Esophagus squamous epithelium (tissue), 5 donors: Measurements from ENCODE around the gene NKD2. TPM values are rescaled to one million over a fixed set of nuclear protein-coding genes. Genes with fewer than 3 reads are reported as not detected.

ENCODE experiments used
- DNase-seq: peaks from one replicate; lab custom pipeline; 2025; lab: John Stamatoyannopoulos, UW
- H3K27ac ChIP-seq, 4 donors: fragments of 200-600 bp; sonication (generic); one replicate each; pipeline ENCODE4 v1.5.1; 2016 to 2019; ENCODE audit warnings: mild to moderate bottlenecking in 1 of 4
- H3K27me3 ChIP-seq, 4 donors: fragments of 200-600 bp; sonication (generic); 1 replicate in 3 of 4; 2 replicates in 1 of 4; pipeline versions ENCODE4 v1.5.1 to v1.6.0; 2017 to 2021; ENCODE audit warnings: antibody characterized with exemption in 1 of 4
- H3K36me3 ChIP-seq, 3 donors: fragments of 200-600 bp; sonication (generic); one replicate each; pipeline ENCODE4 v1.5.1; 2016 to 2019
- H3K4me1 ChIP-seq, 3 donors: fragments of 200-600 bp; sonication (generic); one replicate each; pipeline ENCODE4 v1.5.1; 2017 to 2019
- H3K4me3 ChIP-seq, 4 donors: fragments of 200-600 bp; sonication (generic); 1 replicate in 3 of 4; 2 replicates in 1 of 4; pipeline ENCODE4 v1.5.1; 2016 to 2019; ENCODE audit warnings: mild to moderate bottlenecking in 2 of 4, moderate library complexity in 1 of 4
- H3K9me3 ChIP-seq, 3 donors: fragments of 200-600 bp; sonication (generic); one replicate each; pipeline ENCODE4 v1.5.1; 2016 to 2019
- POLR2A ChIP-seq, 4 donors: fragments of 450-650 bp; IDR thresholded peaks; one replicate each; pipeline ENCODE4 v1.6.1; 2017; ENCODE audit warnings: antibody characterized with exemption in 4 of 4, mild to moderate bottlenecking in 4 of 4, moderate library complexity in 3 of 4
- WGBS, 2 donors: methylation state at CpG; one replicate each; pipeline ENCODE4 v1.1.5; 2018; 5-methylcytosine and 5-hydroxymethylcytosine counted together
- intact Hi-C: fragments of 100-400 bp; cut with DNase I; formaldehyde crosslinking; loops from one replicate; pipeline ENCODE4 v1.15.0; 2022
- total RNA-seq, 4 donors: library from RNA; depleted of rRNA; stranded (reverse); fragments of >200 nt; gene quantifications; one replicate each; pipeline ENCODE4 v1.1.0, GENCODE V29; 2016
- TF ChIP-seq, protein P1 (sequence below), 6 experiments: fragments of 450-650 bp in 4 of 6; fragments of 200-600 bp in 2 of 6; sonication (generic) in 2 of 6; IDR thresholded peaks; one replicate each; pipeline ENCODE4 v1.5.1; 2016 to 2019; ENCODE audit warnings: antibody characterized with exemption in 6 of 6, mild to moderate bottlenecking in 4 of 6, moderate library complexity in 4 of 6
- donor health status: DM: yes; HTN: yes; CAD: no.

NKD2 gene
- total RNA-seq, 4 donors from 2014 or later = 1.2 to 11.3 (median 1.5) TPM

- Histone ChIP-seq H3K27ac (no peak overlapping the region), H3K4me3 (no peak overlapping the region), H3K27me3 (no peaks in the 10 kb centered on the region), H3K9me3 (no peaks in the 10 kb centered on the region), H3K36me3 (peaks cover 0 to 81% (median 12%) of the 10 kb centered on the region in 3 donors), H3K4me1 (no peaks in the 10 kb centered on the region)
- TF ChIP-seq, protein P1, sequence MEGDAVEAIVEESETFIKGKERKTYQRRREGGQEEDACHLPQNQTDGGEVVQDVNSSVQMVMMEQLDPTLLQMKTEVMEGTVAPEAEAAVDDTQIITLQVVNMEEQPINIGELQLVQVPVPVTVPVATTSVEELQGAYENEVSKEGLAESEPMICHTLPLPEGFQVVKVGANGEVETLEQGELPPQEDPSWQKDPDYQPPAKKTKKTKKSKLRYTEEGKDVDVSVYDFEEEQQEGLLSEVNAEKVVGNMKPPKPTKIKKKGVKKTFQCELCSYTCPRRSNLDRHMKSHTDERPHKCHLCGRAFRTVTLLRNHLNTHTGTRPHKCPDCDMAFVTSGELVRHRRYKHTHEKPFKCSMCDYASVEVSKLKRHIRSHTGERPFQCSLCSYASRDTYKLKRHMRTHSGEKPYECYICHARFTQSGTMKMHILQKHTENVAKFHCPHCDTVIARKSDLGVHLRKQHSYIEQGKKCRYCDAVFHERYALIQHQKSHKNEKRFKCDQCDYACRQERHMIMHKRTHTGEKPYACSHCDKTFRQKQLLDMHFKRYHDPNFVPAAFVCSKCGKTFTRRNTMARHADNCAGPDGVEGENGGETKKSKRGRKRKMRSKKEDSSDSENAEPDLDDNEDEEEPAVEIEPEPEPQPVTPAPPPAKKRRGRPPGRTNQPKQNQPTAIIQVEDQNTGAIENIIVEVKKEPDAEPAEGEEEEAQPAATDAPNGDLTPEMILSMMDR (IDR thresholded peaks at IDR 0.05) = no peak
- TF ChIP-seq POLR2A (IDR thresholded peaks at IDR 0.05) = no peak
- DNase-seq = no peak
- 74 to 98% methylated on average over 2 to 7 of the region's 17 CpGs for WGBS, 2 donors
- intact Hi-C loops = no loop called here
Observed at GRCh38 chr5:1076406-1076805, 67.8 kb downstream of the NKD2 start.

- no peaks in the 10 kb centered on the region for H3K9me3 ChIP-seq
- H3K27ac ChIP-seq = no peak overlapping the region
- intact Hi-C loops = no loop called here
- WGBS, 2 donors = 90 to 100% methylated on average over 4 to 7 of the region's 19 CpGs
- H3K36me3 ChIP-seq = peaks cover 0 to 87% (median 12%) of the 10 kb centered on the region in 3 donors
- no peaks in the 10 kb centered on the region for H3K27me3 ChIP-seq
- no peak overlapping the region for H3K4me3 ChIP-seq
- DNase-seq = no peak
- no peak for TF ChIP-seq POLR2A (IDR thresholded peaks at IDR 0.05)
- TF ChIP-seq, protein P1 (IDR thresholded peaks at IDR 0.05) = no peak
- no peaks in the 10 kb centered on the region for H3K4me1 ChIP-seq
Observed at GRCh38 chr5:1077026-1077425, 68.4 kb downstream of the NKD2 start.

DNA sequence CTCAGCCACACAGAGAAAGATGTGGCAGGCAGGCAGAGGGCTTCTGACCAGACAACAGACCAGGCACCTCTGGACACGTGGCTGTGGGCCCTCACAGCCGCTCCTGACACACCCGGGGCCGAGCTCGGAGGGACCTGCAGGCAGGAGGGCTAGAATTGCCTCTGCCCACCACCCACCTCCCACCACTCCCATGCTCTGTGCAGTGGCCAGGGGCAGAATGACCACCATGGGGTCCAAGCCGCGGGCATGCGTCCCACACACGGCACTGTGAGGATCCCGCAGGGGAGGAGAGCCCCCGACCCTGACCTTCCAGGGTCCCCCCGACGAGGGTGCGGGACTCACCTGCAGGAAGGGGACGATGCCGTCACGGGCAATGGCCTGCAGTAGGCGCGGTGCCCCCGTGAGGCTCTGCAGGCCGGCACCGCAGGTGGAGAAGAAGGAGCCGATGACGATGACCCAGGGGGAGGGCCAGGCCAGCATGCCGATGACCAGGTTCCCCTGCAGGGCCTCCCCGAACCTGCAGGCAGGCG is 69.0 kb downstream of the NKD2 start:
- H3K36me3 ChIP-seq = peaks cover 0 to 87% (median 12%) of the 10 kb centered on the region in 3 donors
- H3K4me1 ChIP-seq = no peaks in the 10 kb centered on the region
- no peak overlapping the region for H3K27ac ChIP-seq
- TF ChIP-seq, protein P1 (IDR thresholded peaks at IDR 0.05) = no peak
- no peak for TF ChIP-seq POLR2A (IDR thresholded peaks at IDR 0.05)
- DNase-seq = no peak
- no peaks in the 10 kb centered on the region for H3K27me3 ChIP-seq
- H3K9me3 ChIP-seq = no peaks in the 10 kb centered on the region
- H3K4me3 ChIP-seq = no peak overlapping the region
- intact Hi-C loops = no loop called here
- WGBS, 2 donors = 88 to 100% methylated on average over 1 to 10 of the region's 27 CpGs

DNA sequence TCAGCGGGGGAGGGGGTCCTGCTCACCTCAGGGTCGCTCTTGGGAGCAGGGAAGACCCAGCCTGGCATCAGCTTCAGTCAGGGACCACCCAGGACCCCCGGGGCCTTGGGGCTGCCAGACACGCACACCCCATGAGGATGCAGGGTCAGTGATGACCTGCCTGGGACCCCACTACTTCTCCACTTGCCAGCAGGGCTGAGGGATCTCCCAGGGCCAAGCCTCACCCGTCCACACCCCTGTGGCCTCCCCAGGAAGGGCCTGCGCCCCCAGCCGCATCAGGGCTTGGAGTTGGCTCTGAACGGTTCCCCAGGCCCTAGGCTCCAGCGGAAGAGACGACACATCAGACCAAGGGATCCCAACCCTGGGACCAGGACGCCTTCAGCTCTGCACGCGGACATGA is 69.6 kb downstream of the NKD2 start:
- Histone ChIP-seq H3K27me3 (no peaks in the 10 kb centered on the region), H3K4me1 (no peaks in the 10 kb centered on the region), H3K27ac (no peak overlapping the region), H3K4me3 (no peak overlapping the region), H3K9me3 (no peaks in the 10 kb centered on the region), H3K36me3 (peaks cover 2 to 90% (median 12%) of the 10 kb centered on the region in 3 donors)
- intact Hi-C loops = no loop called here
- TF ChIP-seq POLR2A (IDR thresholded peaks at IDR 0.05) = no peak
- TF ChIP-seq, protein P1 (IDR thresholded peaks at IDR 0.05) = no peak
- 94% methylated on average over 3 of the region's 13 CpGs; no CpG with 5 or more reads in 1 of the 2 donors for WGBS, 2 donors
- no peak for DNase-seq

DNA sequence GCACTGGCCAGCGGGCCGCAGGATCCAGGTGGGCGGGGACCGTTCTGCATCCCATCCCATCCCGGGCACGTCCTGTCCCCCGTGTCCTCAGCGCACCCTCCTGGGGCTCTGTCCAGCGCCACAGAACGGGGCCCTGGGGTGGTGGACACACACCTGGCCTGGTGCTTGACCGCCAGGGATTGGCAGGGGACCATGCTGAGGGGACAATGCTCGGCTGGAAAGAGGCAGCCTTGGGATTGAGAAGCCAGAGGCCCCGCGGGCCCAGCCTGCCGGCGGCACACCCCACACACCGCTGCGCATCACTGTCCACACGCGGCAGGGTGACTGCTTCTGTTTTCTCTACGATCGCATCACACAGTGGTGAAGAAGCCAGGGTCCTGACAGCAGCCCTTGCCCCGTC is 70.2 kb downstream of the NKD2 start:
- Histone ChIP-seq H3K27ac (no peak overlapping the region), H3K4me1 (no peaks in the 10 kb centered on the region), H3K27me3 (no peaks in the 10 kb centered on the region), H3K36me3 (peaks cover 6 to 90% (median 9%) of the 10 kb centered on the region in 3 donors), H3K9me3 (no peaks in the 10 kb centered on the region), H3K4me3 (no peak overlapping the region)
- intact Hi-C loops = no loop called here
- TF ChIP-seq, protein P1 (IDR thresholded peaks at IDR 0.05) = no peak
- no peak for TF ChIP-seq POLR2A (IDR thresholded peaks at IDR 0.05)
- 80% methylated on average over 2 of the region's 23 CpGs; no CpG with 5 or more reads in 1 of the 2 donors for WGBS, 2 donors
- no peak for DNase-seq
